Fibroblast of pulmonary artery (primary cell): ENCODE measurements around the gene PTPRCAP.
A peak's percentile ranks its signal among the peaks of the same experiment; 100 is the strongest.

ENCODE experiments used
- DNase-seq: peaks from one replicate; pipeline ENCODE4 v3.0.0-alpha.2; 2010; ENCODE audit warnings: low read depth
- H3K4me3 ChIP-seq: replicated peaks from 2 replicates; pipeline ENCODE4 v1.5.1; 2011; ENCODE audit warnings: low read depth, mild to moderate bottlenecking, control low read depth, low read length, moderate library complexity
- CTCF ChIP-seq: IDR thresholded peaks from 2 replicates; pipeline ENCODE4 v1.5.1; 2011; ENCODE audit warnings: mild to moderate bottlenecking, control low read depth, low read length, inconsistent platforms; ENCODE audit errors: missing control alignments

Gene PTPRCAP

DNA sequence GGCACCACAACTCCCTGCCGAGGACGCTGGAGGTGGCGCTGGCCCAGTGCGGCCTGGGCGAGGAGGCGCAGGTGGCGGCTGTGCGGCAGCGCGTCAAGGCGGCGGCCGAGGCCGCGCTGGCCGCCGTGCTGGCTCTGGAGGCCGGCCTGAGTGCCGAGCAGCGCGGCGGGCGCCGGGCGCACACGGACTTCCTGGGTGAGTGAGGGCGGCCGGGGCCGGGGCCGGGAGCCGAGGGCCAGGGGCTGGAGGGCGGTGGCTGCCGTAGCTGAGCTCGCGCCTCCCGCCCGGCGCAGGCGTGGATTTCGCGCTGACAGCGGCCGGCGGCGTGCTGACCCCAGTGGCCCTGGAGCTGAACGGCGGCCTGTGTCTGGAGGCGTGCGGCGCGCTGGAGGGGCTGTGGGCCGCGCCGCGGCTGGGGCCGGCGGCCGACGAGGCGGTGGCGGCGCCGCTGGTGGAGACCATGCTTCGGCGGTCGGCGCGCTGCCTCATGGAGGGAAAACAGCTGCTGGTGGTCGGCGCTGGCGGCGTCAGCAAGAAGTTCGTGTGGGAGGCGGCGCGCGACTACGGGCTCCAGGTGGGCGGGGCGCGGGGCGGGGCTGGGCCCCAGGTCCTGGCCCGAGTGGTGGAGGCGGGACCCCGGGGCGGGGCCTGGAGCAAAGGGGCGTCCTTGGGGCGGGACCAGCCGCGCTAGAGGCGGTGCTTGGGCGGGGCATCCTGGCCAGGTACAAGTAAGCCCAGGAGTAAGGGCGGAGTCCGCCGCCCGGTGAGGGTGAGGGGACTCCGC lies 16.6 kb downstream of the PTPRCAP start:
- TF ChIP-seq CTCF = no peak
- peak overlapping the region; percentile 37 for H3K4me3 ChIP-seq
- DNase-seq = peak; percentile 89

DNA sequence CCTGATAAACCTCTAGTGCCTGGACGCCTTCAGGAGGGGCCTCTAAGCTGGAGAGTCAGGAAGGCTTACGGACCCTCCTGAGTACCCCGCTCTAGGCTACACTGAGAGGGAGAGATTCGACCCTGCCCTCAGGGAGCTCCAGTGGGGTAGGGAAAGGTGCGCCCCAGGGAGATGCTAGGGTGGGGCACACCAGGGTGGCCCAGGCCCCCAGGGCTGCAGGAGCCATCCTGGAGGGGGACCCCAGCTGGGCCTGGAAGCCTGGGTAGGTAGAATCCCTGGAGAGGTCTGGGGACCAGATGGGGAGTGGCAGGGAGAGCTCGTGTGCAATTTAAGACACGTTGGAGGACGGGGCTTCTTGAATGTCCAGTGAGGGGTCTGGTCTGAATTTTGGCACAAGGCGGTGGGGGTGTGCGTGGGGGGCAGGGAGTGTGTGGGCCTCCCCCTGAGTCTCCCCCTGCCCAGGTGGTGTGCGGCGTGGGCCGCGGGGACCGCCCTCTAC lies 17.3 kb downstream of the PTPRCAP start:
- DNase-seq = no peak
- no peak for TF ChIP-seq CTCF
- peak overlapping the region; percentile 37 for H3K4me3 ChIP-seq

DNA sequence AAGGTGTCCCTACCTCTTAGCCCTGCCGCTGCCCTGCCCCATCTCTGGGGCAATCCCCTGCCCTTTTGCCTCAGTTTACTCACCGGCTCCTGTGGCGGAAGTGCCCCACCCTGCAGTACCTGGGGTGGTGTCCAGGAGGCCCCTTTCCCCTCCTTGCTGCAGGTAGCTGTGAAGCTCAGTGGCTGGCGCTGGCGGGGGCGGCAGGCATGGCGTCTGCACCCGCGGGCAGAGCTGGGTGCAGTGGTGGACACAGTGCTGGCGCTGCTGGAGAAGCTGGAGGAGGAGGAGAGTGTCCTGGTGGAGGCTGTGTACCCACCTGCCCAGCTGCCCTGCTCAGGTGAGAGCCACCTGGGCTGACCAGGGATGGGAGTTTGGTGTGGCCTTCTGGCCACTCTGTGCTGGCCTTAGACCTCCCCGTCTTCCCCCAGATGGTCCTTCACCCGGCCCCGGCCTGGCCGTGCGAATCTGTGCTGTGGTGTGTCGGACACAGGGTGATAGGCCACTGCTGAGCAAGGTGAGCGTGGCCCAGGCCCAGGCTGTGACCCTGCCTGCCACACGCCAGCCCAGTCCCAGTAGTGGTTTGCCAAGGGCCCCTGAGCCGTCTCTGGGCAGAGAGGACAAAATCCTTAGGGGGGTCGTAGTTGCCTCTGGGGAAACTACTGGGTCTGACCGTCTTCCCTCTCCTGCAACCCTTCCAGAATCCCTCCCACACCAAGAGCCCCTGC lies 18.0 kb downstream of the PTPRCAP start:
- H3K4me3 ChIP-seq = no peak overlapping the region
- no peak for TF ChIP-seq CTCF

GRCh38 chr11:67418476-67419281 lies 18.8 kb downstream of the PTPRCAP start:
- no peak for DNase-seq
- TF ChIP-seq CTCF = no peak
- no peak overlapping the region for H3K4me3 ChIP-seq

More for the DNA sequence above, 18.0 kb downstream of the PTPRCAP start:
- no peak for DNase-seq

- DNase-seq = no peak
These were observed 20.1 kb downstream of the PTPRCAP start for GRCh38 chr11:67417425-67417824.

More at GRCh38 chr11:67417425-67417824, 20.1 kb downstream of the PTPRCAP start:
- no peak for TF ChIP-seq CTCF
- no peak overlapping the region for H3K4me3 ChIP-seq
